ENCODE results near the gene HIP1R. TPM values are rescaled to one million over a fixed set of nuclear protein-coding genes. Genes with fewer than 3 reads are reported as not detected.
A peak's percentile ranks its signal among the peaks of the same experiment; 100 is the strongest.

Gene HIP1R
- total and polyA plus RNA-seq, 2 of the 8 experiments (the other 6 are each of a cell fraction or from before 2014, with no cell fraction given), result 11.2 to 14.5 TPM

DNA sequence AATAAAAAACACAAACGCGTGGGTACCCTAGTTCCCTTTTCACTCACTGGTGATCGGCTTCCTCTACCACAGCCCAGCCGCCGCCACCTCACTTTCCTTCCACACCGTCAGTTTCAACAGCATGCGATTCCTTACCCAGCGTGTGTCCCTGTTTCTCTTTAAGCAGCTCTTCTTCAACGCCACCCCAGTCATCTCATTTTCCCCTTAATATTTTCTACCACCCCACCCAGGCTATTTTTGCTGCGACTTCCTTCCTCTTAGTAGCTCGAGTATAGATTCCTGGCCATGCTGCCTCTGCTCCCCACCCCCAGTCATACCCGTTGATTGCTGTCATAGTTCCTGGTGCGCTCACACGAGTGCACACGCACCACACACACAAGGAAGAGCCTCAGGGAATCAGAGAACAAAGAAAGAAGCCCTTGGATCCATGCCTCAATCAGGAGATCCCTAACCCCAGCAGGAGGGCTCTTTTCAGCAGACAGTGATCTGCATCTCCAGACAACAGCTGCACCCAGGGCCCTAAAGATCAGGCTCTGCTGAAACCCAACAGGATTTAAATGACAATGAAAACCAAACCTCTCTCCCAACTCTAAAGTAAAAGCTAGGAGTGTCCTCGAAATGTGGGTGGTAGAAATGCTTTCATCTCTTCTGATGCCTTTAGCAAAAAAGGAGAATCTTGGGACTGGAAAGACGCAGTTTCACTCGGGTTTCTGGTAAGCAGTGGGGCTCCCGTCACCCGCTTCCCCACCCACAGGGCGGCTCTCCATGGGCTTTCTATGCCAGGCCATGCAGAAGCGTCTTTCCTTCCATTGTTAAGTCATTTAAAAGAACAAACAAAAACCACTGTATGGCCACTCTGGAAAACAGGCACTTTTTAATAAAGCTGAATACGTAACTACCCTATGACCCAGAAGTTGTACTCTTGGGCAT lies 36.9 kb downstream of the HIP1R start:
- DNase-seq (ENCODE audit: low read depth in 1 of 2, low spot score in 2 of 2), result peak; percentile 94 to 96
- Histone ChIP-seq H2AK5ac (ENCODE audit: low read depth, low read length) (no peak overlapping the region; the same call in 1 of the 2 replicates), H3K9ac (replicated peaks in 1 of 4; ENCODE audit: extremely low read depth in 1 of 4, low read depth in 3 of 4, low read length in 3 of 4) (no peak overlapping the region), H3K4ac (replicated peaks; ENCODE audit: insufficient read length, low read depth, low read length) (no peak overlapping the region), H4K91ac (replicated peaks; ENCODE audit: insufficient read length, low read length) (no peak overlapping the region), H3K23ac (ENCODE audit: insufficient read length) (no peak overlapping the region), H4K8ac (ENCODE audit: extremely low read depth, insufficient read depth, low read length) (no peak overlapping the region), H3K27ac (ENCODE audit: low read depth, low read length) (no peak overlapping the region), H3K4me1 (replicated peaks in 1 of 4; ENCODE audit: control insufficient read depth in 3 of 4, insufficient read depth in 4 of 4, low read length in 3 of 4) (peaks cover 6 to 25% (median 9%) of the 10 kb centered on the region in 4 experiments), H3K36me3 (ENCODE audit: control insufficient read depth in 2 of 4, insufficient read depth in 4 of 4, low read length in 3 of 4) (peaks cover 0 to 21% (median 8%) of the 10 kb centered on the region in 4 experiments; a peak in 4 of 8 replicates), H3K27me3 (replicated peaks in 1 of 4; ENCODE audit: control insufficient read depth in 3 of 4, extremely low read depth in 1 of 4, insufficient read depth in 3 of 4, low read length in 3 of 4) (peaks cover 52 to 96% (median 92%) of the 10 kb centered on the region in 4 experiments), H4K5ac (ENCODE audit: insufficient read length, low read depth, low read length) (no peak overlapping the region), H3K56ac (replicated peaks; ENCODE audit: insufficient read length, low read depth, low read length) (no peak overlapping the region), H3K9me3 (ENCODE audit: insufficient read depth in 2 of 2, low read depth in 1 of 2, low read length in 1 of 2) (no peaks in the 10 kb centered on the region), H2BK15ac (ENCODE audit: low read length) (no peak overlapping the region), H2BK120ac (replicated peaks; ENCODE audit: low read depth, low read length) (no peak overlapping the region), H3K4me3 (ENCODE audit: extremely low read depth in 1 of 4, insufficient read depth in 2 of 4, low read depth in 3 of 4, low read length in 4 of 4) (no peak overlapping the region; a peak in 1 of 8 replicates), H3K14ac (ENCODE audit: insufficient read length) (no peak overlapping the region), H4K20me1 (replicated peaks in 1 of 2; ENCODE audit: control insufficient read depth in 1 of 2, insufficient read depth in 2 of 2, low read length in 2 of 2) (peaks cover 55 to 75% of the 10 kb centered on the region in 2 experiments), H2AFZ (ENCODE audit: low read length) (no peak overlapping the region), H3K23me2 (ENCODE audit: low read depth, low read length) (no peaks in the 10 kb centered on the region), H3K4me2 (ENCODE audit: insufficient read depth in 1 of 2, low read depth in 2 of 2, low read length in 2 of 2) (peak overlapping the region; percentile 19 to 32; a peak in 3 of 4 replicates), H3K79me2 (ENCODE audit: control insufficient read depth in 1 of 2, insufficient read depth in 2 of 2, low read length in 2 of 2) (no peaks in the 10 kb centered on the region), H3K79me1 (ENCODE audit: low read depth, low read length) (peaks cover 4% of the 10 kb centered on the region), H2BK12ac (ENCODE audit: low read depth, low read length) (no peak overlapping the region; the same call in 1 of the 2 replicates), H3K18ac (ENCODE audit: extremely low read depth, low read length) (no peak overlapping the region), H2BK5ac (ENCODE audit: low read depth, low read length) (no peak overlapping the region), H2BK20ac (ENCODE audit: low read length) (no peak overlapping the region)
- POLR2A ChIA-PET (ENCODE audit: partially characterized antibody), result interaction anchor here (0.9 to 1.9 kb wide), 12 partner anchors 8 to 107 kb away, joined by 3 to 8 read pairs (median 4); partner anchors contain the start of gene ABCB9
- WGBS, 2 experiments (ENCODE audit: extremely low coverage in 1 of 2, insufficient coverage in 1 of 2, insufficient read length in 1 of 2, insufficient replicate concordance in 2 of 2, low coverage in 1 of 2, low lambda C conversion rate in 2 of 2, missing lambda C conversion rate in 1 of 2), result 15% methylated on average over 23 of the region's 23 CpGs; no CpG with 5 or more reads in 1 of the 2 experiments
- FAIRE-seq, result peak; percentile 95
- CTCF ChIA-PET (ENCODE audit: partially characterized antibody), result interaction anchor here (0.6 to 20.1 kb wide), 11 partner anchors 9 to 366 kb away, joined by 3 to 473 read pairs (median 4); no protein-coding TSS in a partner anchor
